ENCODE measurements around the gene AHSP.

- TF ChIP-seq CTCF (IDR thresholded peaks at IDR 0.05): no peak
- TF ChIP-seq POLR2A (IDR thresholded peaks at IDR 0.05): no peak
- TF ChIP-seq EP300 (IDR thresholded peaks at IDR 0.05): no peak
Measured at GRCh38 chr16:31496670-31497069, 31.0 kb upstream of the AHSP start.

Data from ovary (tissue), 3 donors.